Stimulated activated CD4-positive, alpha-beta T cell treated with anti-CD3 and anti-CD28 coated beads, Interleukin-12 subunit alpha, Interleukin-12 subunit beta, amount 100 ng/mL, for 48 hours (primary cell): ENCODE measurements around the gene OPRL1.

ENCODE experiments used
- DNase-seq, 3 donors: peaks; one replicate each; pipeline ENCODE4 v3.0.0-alpha.2; 2020; ENCODE audit warnings: low read depth in 2 of 3, low spot score in 1 of 3

The OPRL1 gene

GRCh38 chr20:64056639-64056888 lies 23.3 kb upstream of the OPRL1 start:
- no peak for DNase-seq

GRCh38 chr20:64056889-64057627 lies 22.8 kb upstream of the OPRL1 start:
- no peak for DNase-seq

- DNase-seq: peak; percentile 68 to 88 (median 77)
Measured at GRCh38 chr20:64057628-64058498, 22.0 kb upstream of the OPRL1 start.

DNA sequence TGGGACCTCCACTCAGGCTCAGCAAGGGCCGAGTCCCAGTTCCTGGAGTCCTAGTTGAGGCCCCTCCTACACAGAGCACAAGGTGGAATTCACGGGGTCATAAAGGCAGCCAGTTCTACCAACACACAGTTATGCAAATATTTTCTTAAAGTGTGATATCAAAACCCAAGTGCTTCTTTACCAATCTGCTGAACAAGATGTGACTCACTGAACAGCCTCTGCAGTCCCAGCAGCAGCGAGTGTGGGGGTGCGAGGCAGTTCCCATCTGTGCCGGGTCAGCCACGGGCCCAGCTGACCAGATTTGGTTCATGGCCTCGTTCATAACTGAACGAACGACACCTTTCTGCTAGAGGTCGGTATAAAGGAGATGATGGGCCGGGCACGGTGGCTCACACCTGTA lies 21.3 kb upstream of the OPRL1 start:
- DNase-seq: no peak

GRCh38 chr20:64062276-64062595 lies 17.6 kb upstream of the OPRL1 start:
- no peak for DNase-seq

DNA sequence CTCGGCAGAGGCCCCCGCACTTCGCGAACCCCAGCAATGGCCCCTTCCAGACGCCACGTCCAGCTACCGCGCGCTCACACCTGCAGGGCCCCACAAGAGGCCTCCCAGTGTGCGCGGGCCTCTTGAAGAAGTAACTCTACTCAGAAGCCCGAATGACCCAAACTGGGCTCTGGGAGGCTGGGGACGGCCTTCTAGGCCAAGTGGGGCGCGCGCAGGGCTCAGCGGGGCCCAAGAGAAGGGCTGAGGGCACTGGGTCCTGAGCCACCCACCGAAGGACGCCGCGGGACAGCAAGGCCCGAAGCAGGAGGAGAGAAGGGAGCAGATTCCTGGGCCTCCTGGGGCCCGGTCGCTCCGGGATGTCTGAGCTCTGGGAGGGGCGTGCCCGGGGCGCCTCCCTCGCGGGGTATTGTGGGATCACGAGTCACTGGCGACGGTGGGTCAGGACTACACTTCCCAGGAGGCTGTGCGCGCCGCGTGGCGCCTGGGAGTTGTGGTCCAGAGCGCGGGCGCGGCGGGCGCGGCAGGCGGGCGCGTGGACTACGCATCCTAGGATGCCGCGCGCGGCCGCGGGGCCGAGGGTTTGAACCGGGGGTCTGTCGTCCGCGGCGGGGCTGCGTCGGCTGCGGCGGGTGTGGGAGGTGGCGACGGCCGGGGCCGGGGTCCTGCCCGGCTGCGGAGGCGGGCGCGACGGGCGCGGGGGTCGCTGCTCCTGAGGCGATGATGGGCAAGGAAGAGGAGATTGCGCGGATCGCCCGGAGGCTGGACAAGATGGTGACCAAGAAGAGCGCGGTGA lies 17.1 kb upstream of the OPRL1 start, which contains the start of gene TCEA2:
TCEA2 (plus strand) TSS at position 603 of the 793 bp plus-strand sequence; CDS start at position 718, 115 bp downstream.
- DNase-seq: peak; percentile 89 to 94 (median 94)

DNA sequence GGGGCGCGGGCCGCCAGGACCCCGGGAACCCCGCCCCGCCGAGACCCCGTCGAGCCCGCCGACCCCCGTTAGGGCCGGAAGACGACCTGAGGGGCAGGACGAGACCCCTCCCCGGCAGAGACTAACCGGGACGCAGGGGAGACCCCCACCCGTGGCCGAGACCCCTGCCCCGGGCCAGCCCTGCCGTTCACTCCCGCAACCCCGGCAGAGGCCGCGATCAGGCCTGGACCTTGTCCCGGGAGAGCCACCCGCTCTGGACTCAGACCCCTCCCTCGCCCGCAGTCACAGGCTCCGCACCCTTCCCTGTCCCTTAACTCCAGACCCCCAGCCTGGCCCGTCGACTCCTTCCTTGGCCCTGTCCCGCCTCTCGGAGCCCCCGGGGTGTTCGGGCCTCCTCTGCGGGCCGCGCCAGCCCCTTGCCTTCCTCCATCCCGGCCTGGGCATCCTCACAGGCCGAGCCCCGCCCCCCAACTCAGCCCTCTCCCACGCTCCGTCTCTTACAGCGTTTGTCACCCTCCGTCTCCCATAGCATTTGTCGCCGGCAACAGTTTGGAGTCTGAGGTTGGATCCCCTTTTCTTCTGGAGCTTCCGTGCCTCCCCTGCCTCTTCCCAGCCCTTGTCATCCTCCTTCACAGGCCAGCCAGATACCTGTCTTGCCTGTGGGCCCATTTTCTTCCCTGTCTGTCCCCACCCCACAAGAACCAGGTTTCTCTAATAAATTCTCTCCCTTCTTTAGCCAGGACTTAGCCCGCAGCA lies 16.3 kb upstream of the OPRL1 start:
- no peak for DNase-seq

DNA sequence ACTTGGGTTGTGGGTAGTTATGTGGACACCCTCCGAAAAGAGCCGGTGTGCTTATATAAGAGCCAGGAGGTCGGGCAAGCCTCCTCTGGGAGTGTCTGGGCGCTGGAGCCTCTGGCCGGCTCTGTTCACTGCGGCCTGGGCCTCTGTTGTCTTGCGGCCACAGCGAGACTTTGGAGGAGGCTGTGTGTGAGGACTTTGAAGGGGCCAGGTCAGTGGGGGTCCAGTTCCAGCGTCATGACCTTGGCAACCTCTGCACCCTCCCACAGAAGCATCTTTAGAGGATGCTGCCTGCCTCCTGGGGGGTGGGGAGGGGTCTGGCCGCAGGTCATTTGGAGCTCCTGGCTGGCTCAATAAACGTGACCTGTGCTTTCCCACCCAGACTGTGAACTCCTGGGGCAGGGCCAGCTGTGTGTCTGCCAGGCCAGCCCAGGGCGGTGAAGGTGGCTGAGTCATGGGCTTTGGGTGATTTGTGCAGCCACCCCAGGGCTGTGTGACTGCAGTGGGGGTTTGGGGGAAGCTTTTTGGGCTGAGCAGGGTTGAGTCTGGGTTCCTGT lies 15.7 kb upstream of the OPRL1 start:
- no peak for DNase-seq

DNA sequence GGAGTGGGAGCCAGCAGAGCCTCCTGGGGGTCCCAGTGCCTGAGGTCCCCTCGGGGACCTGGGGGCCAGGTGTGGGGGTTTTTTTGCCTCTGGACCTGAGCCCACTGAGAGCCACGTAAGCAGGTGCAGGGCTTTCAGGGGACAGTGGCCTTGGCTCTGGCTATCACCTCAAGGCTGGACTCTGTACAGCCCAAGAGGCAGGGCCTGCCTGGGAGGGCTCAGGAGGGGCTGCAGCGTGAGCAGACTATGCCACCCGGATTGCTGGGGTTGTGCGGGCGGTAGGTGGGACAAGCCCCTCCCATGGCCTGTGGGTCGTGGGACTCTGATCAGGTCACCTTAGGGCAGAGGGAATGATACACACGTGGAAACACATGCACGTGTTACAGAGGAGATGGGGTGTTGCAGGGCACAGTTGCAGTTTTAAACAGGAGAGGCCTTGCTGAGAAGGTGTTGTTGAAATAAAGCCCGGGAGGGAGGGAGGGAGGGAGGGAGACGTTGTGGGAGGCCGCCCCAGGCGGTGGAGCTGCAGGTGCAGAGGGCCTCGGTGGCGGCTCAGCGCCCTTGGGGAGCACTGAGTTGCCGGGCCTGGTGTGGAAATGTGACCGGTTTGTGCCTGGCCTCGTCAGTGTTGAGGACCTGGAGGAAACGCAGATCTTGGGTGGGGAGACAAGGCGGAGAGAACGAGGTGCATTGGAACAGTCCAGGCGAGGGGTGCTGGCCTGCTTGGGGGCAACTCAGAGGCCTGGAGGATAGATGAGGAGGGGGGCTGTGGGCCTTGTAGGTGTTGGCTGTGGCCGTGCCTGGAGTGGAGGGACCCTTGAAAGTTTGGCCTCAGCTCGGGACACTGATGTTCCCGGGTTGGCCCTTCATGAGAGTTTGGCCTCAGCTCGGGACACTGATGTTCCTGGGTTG lies 14.6 kb upstream of the OPRL1 start:
- DNase-seq: no peak

GRCh38 chr20:64065974-64066343 lies 13.9 kb upstream of the OPRL1 start:
- DNase-seq: peak; percentile 51 to 61 (median 56)

GRCh38 chr20:64067005-64067632 lies 12.8 kb upstream of the OPRL1 start:
- DNase-seq: no peak

DNA sequence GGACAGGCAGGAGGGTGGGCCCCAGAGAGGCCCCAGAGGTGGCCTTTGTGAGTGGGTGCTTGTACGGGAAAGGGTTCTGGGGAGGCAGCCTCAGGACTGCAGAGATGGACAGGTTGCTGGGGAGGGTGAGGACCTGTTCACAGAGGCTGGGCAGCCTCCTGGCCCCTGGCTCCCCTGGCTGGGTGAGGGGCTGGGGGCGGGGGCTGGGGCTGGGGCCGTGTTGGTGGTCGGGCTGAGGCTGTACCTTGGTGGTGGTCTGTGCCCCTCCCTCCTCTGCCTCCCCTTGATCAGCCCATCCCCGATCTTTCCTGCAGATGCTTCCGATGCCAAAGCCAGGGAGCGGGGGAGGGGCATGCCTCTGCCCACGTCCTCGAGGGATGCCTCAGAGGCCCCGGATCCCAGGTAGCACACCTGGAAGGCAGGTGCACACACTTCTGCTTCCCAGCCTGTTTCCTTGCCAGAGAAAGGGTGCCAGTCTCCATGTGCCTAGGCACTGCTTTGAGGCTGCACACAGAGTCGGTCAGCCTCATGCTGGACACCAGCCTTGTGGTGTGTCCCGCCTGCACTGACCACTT lies 12.1 kb upstream of the OPRL1 start:
- DNase-seq: no peak

DNA sequence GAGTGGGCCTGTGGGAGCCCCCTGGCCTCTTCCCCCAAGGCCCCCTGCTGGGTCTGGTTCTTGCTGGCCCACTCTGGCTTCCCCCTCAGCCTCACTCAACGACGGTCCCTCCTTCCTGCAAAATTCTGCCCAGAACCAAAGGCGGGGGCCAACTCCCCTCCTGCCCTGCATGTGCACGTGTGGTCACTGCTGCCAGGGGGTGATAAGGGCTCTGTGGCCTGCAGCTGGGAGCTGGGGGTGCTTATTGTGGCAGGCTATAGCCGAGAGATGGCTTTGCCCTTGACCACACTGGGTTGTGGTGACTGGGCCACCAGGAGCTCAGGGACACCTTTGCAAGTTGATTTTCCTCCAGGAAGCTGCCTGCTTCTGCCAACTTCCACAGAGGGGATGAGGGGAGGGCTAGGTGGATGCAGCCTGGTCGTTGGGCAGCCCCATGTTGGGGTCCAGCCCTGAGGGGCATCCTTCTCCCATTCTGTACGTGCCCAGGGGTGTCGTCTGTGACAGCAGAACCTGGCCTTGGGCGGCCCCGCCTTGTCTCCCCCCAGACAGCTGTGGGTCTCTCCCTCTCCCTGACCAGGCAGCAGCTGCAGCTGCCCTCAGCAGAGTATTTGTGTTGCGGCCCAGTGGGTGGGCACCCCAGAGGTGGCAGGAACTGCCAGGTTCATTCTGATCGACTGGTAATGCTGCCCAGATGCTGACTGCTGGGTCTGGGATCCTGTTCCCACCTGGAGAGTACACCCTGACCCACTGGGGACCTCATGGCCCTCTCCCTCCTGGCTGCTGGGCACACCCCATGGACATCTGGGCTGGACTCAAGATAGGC lies 11.3 kb upstream of the OPRL1 start:
- DNase-seq: no peak

DNA sequence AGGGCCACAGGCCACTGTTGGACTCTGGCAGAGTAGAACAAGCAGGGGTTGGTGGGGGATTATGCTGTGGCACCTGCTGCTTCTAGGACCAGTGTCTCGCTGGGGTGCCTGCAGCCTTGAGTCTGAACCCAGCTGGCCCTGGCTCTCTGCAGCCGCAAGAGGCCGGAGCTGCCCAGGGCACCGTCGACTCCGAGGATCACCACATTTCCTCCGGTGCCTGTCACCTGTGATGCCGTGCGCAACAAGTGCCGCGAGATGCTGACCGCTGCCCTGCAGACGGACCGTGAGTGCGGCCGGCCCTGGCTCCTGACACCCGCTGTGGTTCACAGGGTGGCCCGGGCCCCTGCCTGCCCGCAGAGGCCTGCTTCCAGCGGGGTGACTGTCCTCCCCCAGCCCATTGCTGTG lies 10.7 kb upstream of the OPRL1 start:
- DNase-seq: no peak

GRCh38 chr20:64069614-64070243 lies 10.2 kb upstream of the OPRL1 start:
- DNase-seq: no peak

DNA sequence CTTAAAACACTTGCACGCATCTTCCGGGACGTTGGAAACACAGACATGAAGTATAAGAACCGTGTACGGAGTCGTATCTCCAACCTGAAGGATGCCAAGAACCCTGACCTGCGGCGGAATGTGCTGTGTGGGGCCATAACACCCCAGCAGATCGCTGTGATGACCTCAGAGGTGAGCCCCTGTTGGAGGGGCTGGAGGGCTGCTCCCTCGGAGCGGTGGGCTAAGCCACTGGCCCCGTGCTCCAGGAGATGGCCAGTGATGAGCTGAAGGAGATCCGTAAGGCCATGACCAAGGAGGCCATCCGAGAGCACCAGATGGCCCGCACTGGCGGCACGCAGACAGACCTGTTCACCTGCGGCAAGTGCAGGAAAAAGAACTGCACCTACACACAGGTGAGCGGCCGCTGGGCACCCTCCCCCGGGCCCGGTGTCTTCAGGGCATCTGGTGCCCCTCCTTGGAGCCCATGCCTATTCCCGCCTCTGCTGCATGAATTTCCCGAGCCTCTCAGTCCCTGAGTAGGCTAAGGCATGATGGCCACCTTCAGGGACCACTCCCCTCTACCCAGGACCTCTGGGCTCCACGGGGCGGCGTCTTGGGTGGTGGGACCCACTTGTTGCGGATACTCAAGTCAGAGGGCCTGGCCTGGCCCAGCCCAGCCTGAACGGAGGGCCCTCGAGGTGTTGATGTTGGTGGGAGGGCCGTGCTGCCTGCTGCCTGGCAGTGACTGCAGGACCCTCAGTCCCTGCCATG lies 9.5 kb upstream of the OPRL1 start:
- DNase-seq: no peak
